22Rv1 (cell line): ENCODE results near the gene SH3RF2.
"Not testable (repeated sequence)": the region's sequence is repeated elsewhere in the genome, so short reads cannot be mapped to it uniquely, and the experiment has no call there.

Experiments
- H3K27ac ChIP-seq: fragments of 450-650 bp; 2 replicates; pipeline ENCODE4 v1.5.1; 2017
- CTCF ChIP-seq: fragments of 450-650 bp; IDR thresholded peaks from 2 replicates; pipeline ENCODE4 v1.5.1; 2017; ENCODE audit warnings: mild to moderate bottlenecking
- ZFX ChIP-seq: fragments of 450-650 bp; IDR thresholded peaks from 2 replicates; pipeline ENCODE4 v1.6.1; 2017; ENCODE audit warnings: antibody characterized with exemption, borderline replicate concordance

The SH3RF2 gene

GRCh38 chr5:145984072-145984471 lies 47.7 kb downstream of the SH3RF2 start:
- no peak overlapping the region for H3K27ac ChIP-seq
- TF ChIP-seq ZFX (no peak), CTCF (no peak)

GRCh38 chr5:145987856-145988255 lies 51.5 kb downstream of the SH3RF2 start:
- TF ChIP-seq ZFX (no peak), CTCF (no peak)

DNA sequence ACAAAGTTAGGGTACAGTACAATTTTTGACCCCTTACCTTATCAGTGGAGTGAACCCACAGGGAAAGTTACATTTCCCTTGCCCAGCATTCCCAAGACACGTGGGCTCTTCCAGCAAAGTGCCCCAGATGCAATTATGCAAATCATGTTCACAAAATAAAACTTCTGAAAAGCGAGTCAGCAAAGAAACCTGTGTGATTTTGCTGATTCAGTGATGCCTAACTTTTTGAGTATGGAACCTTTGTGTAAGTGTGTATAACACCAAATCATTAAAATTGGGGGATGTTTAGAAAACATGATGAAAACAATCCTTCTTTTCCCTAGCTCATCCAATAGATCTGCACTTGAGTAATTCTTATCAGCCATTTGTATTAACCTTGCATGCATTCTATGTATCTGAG lies 52.6 kb downstream of the SH3RF2 start:
- no peak overlapping the region for H3K27ac ChIP-seq
- TF ChIP-seq ZFX, result no peak
- no peak for TF ChIP-seq CTCF

More at GRCh38 chr5:145987856-145988255, 51.5 kb downstream of the SH3RF2 start:
- H3K27ac ChIP-seq, result no peak overlapping the region

GRCh38 chr5:145989428-145989827 lies 53.0 kb downstream of the SH3RF2 start:
- H3K27ac ChIP-seq, result no peak overlapping the region
- TF ChIP-seq CTCF (no peak), ZFX (no peak)

- TF ChIP-seq ZFX, result no peak
- no peak for TF ChIP-seq CTCF
- H3K27ac ChIP-seq, result no peak overlapping the region
Measured at GRCh38 chr5:145990170-145990569, 53.8 kb downstream of the SH3RF2 start.

DNA sequence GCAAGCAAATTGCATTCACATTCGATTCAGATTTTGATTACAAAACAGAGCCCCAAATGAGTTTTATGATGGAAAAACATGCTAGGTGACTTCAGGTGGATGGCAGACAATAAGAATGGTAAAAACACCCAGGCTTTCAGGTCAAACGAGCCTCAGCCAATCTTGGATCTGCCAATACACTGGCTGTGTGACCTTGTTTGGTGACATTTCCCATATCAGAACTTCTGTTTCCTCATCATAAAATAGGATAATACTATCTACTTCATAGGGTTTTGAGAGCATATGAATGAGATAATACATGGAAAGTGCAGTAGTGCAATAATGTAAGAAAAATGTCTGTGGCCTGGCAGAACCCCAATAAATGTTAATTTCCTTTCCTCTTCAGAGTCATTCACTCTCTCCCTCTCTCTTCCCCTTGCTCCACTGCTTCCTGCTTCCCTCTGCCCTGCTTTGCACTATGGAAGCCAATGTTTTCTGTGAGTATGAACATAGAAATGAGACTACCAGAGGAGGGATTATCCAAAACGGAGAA lies 54.7 kb downstream of the SH3RF2 start:
- TF ChIP-seq ZFX, result no peak
- TF ChIP-seq CTCF, result no peak
- H3K27ac ChIP-seq, result no peak overlapping the region

DNA sequence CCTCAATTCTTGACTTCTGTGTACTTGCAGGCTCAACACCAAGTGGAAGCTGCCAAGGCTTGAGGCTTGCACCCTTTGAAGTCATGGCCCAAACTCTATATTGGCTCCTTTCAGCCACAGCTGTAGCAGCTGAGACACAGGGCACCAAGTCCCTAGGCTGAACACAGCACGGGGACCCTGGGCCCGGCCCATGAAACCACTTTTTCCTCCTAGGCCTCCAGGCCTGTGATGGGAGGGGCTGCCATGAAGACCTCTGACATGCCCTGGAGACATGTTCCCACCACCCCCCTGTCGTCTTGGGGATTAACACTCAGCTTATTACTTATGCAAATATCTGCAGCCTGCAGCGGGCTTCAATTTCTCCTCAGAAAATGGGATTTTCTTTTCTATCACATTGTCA lies 57.2 kb downstream of the SH3RF2 start:
- not testable (repeated sequence) for H3K27ac ChIP-seq

DNA sequence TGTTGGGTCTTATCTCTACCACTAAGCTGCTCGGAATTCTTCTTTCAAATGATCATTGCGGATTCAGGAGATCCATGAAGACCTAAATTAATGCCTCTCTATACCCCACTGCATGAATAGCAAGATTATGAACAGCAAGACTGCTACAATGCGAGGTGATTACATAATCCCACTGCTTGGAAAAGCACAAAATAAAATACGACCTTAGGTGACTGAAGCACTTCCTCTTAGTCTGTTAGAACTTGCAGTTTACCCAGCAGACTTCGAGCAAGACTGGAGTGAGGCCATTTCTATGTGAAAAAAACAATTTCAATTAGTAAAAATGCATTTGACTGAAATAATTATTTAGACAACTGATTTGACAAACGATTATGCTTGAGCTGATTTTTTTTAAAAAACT lies 59.8 kb downstream of the SH3RF2 start:
- TF ChIP-seq ZFX (no peak), CTCF (no peak)
- no peak overlapping the region for H3K27ac ChIP-seq
